Hair follicle dermal papilla cell (primary cell): ENCODE measurements around the gene TAS1R3. TPM values are rescaled to one million over a fixed set of nuclear protein-coding genes. Genes with fewer than 3 reads are reported as not detected.

ENCODE experiments used
- small RNA-seq: library from RNA; depleted of rRNA; stranded (forward); fragments of <200 nt; gene quantifications from one replicate; pipeline ENCODE3, GENCODE V24; 2012
- total RNA-seq: library from RNA; depleted of rRNA; stranded (reverse); fragments of >200 nt; gene quantifications from 2 replicates; pipeline ENCODE4 v1.2.3, GENCODE V29; 2012

Gene TAS1R3
- 0.32 and 0.36 TPM in 2 replicates for total RNA-seq

GRCh38 chr1:1331068-1331965 lies at the start of gene TAS1R3:
Gene TAS1R3, plus strand, starts transcription at chr1:1331280. Its CDS starts 66 bp downstream, at chr1:1331346.

DNA sequence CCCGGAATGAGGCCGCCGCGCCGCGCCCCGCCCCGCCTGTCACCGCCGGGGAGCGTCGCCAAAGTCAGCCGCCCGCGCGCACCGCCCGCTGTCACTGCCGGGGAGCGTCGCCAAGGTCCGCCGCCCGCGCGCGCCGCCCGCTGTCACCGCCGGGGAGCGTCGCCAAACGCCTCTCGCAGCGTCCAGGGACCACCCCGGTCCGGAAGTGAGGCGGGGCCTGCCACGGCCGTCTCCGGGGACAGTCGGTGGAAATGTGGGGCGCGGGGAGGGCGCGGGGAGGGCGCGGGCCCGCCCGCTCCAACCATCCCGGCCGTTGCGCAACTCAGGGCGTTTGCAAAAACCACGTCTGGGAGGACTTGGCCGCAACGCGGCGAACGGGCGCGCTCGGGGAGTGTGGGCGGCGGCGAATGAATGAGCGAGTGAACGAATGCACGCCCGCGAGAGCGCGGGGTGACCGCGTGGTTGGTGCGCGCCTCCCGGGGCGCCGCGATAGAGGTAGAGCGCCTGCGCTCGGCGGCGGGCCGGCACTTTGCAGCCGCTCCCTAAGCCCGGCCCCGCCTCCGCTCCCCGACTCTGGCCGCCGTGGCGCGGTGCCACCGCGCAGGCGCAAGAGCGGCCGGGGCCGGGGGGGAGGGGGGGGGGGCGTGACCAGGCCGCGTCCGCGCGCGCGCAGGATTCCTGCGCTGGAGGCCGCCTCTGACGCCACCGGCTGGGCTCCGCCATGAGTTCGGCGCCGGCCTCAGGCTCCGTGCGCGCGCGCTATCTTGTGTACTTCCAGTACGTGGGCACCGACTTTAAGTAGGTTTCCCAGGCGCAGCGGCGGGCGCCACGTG lies 22.9 kb upstream of the TAS1R3 start, which contains the start of the genes ACAP3 and PUSL1:
ACAP3 (minus strand) TSS at position 8 of the 833 bp plus-strand sequence. CDS start 115 bp downstream, outside the sequence.
PUSL1 (plus strand) TSS at position 675 of the 833 bp plus-strand sequence; CDS start at position 722, 47 bp downstream.

DNA sequence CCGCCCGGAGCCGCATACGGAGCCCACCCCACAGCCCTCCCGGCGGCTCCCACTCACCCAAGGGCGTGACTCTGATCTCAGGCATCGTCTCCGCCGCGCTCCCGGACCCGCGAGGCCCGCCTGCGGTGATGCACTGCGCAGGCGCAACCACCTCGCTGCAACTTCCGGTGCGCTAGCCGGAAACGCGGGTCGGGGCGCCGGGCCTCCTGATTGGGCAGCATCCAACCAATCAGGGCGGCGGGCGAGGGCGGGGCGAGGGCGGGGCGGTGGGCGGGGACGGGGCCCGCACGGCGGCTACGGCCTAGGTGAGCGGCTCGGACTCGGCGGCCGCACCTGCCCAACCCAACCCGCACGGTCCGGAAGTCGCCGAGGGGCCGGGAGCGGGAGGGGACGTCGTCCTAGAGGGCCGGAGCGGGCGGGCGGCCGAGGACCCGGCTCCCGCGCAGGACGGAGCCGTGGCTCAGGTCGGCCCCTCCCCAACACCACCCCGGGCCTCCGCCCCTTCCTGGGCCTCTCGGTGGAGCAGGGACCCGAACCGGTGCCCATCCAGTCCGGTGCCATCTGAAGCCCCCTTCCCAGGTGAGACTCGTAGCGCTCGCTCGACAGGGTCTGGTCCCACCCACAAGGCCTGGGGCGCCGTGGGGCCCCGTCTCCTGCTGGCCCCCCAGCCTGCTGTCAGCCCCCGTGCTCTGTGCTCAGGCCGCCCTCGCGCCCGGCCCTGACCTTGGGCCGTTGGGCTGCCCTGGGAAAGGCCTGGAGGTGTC lies 6.4 kb upstream of the TAS1R3 start, which contains the start of the genes CPTP and INTS11:
CPTP (plus strand) TSS at position 279 of the 764 bp plus-strand sequence. CDS start 2,109 bp downstream, outside the sequence.
INTS11 (minus strand) TSS at position 137 of the 764 bp plus-strand sequence; CDS start at position 85, 52 bp downstream.

GRCh38 chr1:1349256-1350012 lies 18.4 kb downstream of the TAS1R3 start, which contains the start of gene DVL1:
Gene DVL1, minus strand, starts transcription at chr1:1349418. Its CDS starts 353 bp downstream, at chr1:1349065.

DNA sequence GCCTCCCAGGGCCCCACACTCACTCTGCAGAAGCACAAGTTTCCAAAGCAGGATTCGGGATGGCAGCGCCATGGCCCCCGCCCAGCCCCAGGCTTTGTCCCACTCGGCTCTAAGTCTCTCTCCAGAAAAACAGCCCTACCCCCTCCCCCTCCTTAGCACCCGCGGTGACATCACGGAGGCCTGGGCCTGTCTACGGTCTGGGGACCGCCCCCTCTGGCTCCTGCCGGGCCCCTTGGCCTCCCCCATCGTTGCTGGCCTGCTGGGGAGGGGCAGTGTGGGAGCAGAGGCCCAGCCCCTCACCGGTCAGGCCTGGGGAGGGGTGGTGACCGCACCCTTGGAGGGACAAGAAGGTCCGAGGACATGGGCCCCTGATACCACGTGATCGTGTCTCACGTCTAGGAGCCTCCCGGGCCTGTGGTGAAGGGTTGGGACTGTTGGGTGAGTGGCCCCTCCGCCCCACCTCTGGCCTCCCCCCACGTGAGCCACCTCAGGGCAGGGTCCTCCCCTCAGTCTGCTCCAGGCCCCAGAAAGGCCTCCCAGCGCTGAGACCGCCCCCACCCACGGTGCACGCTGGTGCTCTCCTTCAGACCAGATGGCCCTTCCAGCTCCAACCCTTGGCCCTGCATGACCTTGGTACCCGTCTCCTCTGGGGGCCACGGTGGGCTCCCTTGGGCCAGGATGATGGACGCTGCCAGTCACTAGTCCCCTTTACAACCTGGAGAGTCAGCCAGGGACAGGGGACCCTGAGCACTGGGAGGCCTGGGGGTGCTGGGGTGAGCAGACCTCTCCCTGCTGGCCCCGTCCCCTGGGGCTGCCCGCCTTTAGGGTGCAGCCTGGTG lies 27.6 kb downstream of the TAS1R3 start, which contains the start of gene MXRA8:
MXRA8 (minus strand) TSS at position 123 of the 839 bp plus-strand sequence; CDS start at position 72, 51 bp downstream.

DNA sequence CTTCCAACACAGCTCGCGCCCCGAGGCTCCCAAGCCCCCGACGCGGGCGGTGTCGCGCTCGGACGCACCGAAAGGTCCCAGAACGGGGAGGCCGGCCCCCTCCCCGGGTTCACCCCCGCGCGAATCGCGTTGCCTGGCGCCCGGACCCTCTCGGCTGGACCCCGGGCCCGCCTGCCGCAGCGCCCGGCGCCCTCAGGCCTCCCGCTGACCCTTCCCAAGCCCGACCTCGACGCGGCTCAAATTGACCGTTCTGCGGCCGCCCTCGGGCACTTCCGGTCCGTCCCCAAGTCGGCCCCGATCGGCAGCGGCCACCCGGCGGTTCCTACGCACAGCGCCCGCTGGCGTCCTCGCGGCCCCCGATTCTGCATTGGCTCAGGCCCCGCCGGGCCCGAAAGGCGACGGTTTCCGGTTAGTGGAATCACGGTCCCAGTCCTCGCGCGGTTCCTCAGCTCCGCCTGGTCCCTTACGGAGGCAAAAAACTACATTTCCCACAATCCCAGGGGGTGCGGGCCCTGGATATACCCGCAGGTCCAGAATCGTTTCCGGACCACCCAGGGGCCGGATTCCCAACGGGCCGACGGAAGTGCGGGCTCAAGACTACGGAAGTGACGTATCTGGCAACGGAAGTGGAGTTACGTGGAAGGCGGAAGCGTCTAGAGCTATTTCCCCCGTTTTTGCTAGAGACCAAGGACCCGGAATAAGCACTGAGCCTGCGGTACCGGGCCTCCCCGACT lies 44.0 kb downstream of the TAS1R3 start, which contains the start of gene AURKAIP1:
AURKAIP1 (minus strand) TSS at position 279 of the 734 bp plus-strand sequence. CDS start 451 bp downstream, outside the sequence.

Small RNA genes lying within 50 kb of the gene (small RNA-seq; reads per million reads assigned to genes)
- gene MIR6726: not detected

Other genes starting within 250 kb of the TAS1R3 start
- gene C1orf159, start 215.2 kb upstream of the TAS1R3 start, total RNA-seq: 9.2 and 12.3 TPM in 2 replicates
- not detected in 2 replicates for gene TTLL10, start 157.4 kb upstream of the TAS1R3 start, total RNA-seq
- 0.16 TPM in 1 of 2 replicates, not detected in the other for gene TNFRSF18, start 124.7 kb upstream of the TAS1R3 start, total RNA-seq
- gene TNFRSF4, start 117.1 kb upstream of the TAS1R3 start, total RNA-seq: 0.24 TPM in 1 of 2 replicates, not detected in the other
- 112 and 134 TPM in 2 replicates for gene SDF4, start 99.3 kb upstream of the TAS1R3 start, total RNA-seq
- gene B3GALT6, start 99.0 kb upstream of the TAS1R3 start, total RNA-seq: 34.0 and 34.9 TPM in 2 replicates
- gene C1QTNF12, start 84.6 kb upstream of the TAS1R3 start, total RNA-seq: 0.36 and 1.1 TPM in 2 replicates
- gene UBE2J2, start 57.4 kb upstream of the TAS1R3 start, total RNA-seq: 41.2 and 44.0 TPM in 2 replicates
- gene SCNN1D, start 50.8 kb upstream of the TAS1R3 start, total RNA-seq: 0.97 and 1.3 TPM in 2 replicates
- 49.7 and 57.1 TPM in 2 replicates for gene ACAP3, start 23.4 kb upstream of the TAS1R3 start, total RNA-seq
- gene PUSL1, start 22.7 kb upstream of the TAS1R3 start, total RNA-seq: 21.9 and 27.4 TPM in 2 replicates
- 56.1 and 62.1 TPM in 2 replicates for gene INTS11, start 6.6 kb upstream of the TAS1R3 start, total RNA-seq
- 19.1 and 24.0 TPM in 2 replicates for gene CPTP, start 6.5 kb upstream of the TAS1R3 start, total RNA-seq
- gene DVL1, start 18.1 kb downstream of the TAS1R3 start, total RNA-seq: 64.8 and 74.8 TPM in 2 replicates
- 621 and 684 TPM in 2 replicates for gene MXRA8, start 27.3 kb downstream of the TAS1R3 start, total RNA-seq
- 37.2 and 56.3 TPM in 2 replicates for gene AURKAIP1, start 43.9 kb downstream of the TAS1R3 start, total RNA-seq
- gene CCNL2, start 68.1 kb downstream of the TAS1R3 start, total RNA-seq: 126 and 152 TPM in 2 replicates
- 47.4 and 54.9 TPM in 2 replicates for gene MRPL20, start 76.0 kb downstream of the TAS1R3 start, total RNA-seq
- gene ANKRD65, start 90.0 kb downstream of the TAS1R3 start, total RNA-seq: 0.81 and 0.85 TPM in 2 replicates
- 2.4 and 3.4 TPM in 2 replicates for gene VWA1, start 104.4 kb downstream of the TAS1R3 start, total RNA-seq
- gene ATAD3C, start 118.4 kb downstream of the TAS1R3 start, total RNA-seq: under 0.01 TPM in 2 replicates
- gene ATAD3B, start 140.5 kb downstream of the TAS1R3 start, total RNA-seq: 12.8 and 18.0 TPM in 2 replicates
- 26.9 and 27.2 TPM in 2 replicates for gene ATAD3A, start 180.9 kb downstream of the TAS1R3 start, total RNA-seq
- gene TMEM240, start 209.3 kb downstream of the TAS1R3 start, total RNA-seq: 4.7 and 6.7 TPM in 2 replicates
- 75.3 and 79.8 TPM in 2 replicates for gene SSU72, start 243.6 kb downstream of the TAS1R3 start, total RNA-seq